Uterus (tissue), 4 donors: Measurements from ENCODE around the gene BICRA. TPM values are rescaled to one million over a fixed set of nuclear protein-coding genes. Genes with fewer than 3 reads are reported as not detected.
A peak's percentile ranks its signal among the peaks of the same experiment; 100 is the strongest.
"Not testable (repeated sequence)": the region's sequence is repeated elsewhere in the genome, so short reads cannot be mapped to it uniquely, and the experiment has no call there.

ENCODE experiments used
- DNase-seq, 2 donors: peaks; one replicate each; pipeline ENCODE4 v3.0.0-alpha.2; 2019 to 2020
- H3K27ac ChIP-seq, 2 donors: fragments of 200-600 bp; sonication (generic); 1 replicate in 1 of 2; 2 replicates in 1 of 2; pipeline ENCODE4 v1.5.1; 2016 to 2018
- H3K27me3 ChIP-seq, 2 donors: fragments of 200-600 bp; sonication (generic); one replicate each; pipeline ENCODE4 v1.5.1; 2018 to 2019; ENCODE audit warnings: control low read depth in 1 of 2
- H3K36me3 ChIP-seq, 2 donors: fragments of 200-600 bp; sonication (generic); one replicate each; pipeline ENCODE4 v1.5.1; 2019; ENCODE audit warnings: control low read depth in 1 of 2
- H3K4me1 ChIP-seq, 2 donors: fragments of 200-600 bp; sonication (generic); one replicate each; pipeline ENCODE4 v1.5.1; 2018 to 2019; ENCODE audit warnings: control low read depth in 1 of 2
- H3K4me3 ChIP-seq, 2 donors: fragments of 200-600 bp; sonication (generic); 1 replicate in 1 of 2; 2 replicates in 1 of 2; pipeline ENCODE4 v1.5.1; 2018 to 2019; ENCODE audit warnings: mild to moderate bottlenecking in 1 of 2
- H3K9me3 ChIP-seq, 2 donors: fragments of 200-600 bp; sonication (generic); one replicate each; pipeline ENCODE4 v1.5.1; 2019; ENCODE audit warnings: control low read depth in 1 of 2
- POLR2A ChIP-seq, 2 donors: fragments of 450-650 bp; IDR thresholded peaks; one replicate each; pipeline ENCODE4 v1.6.1; 2016; ENCODE audit warnings: antibody characterized with exemption in 2 of 2, mild to moderate bottlenecking in 1 of 2, moderate library complexity in 1 of 2
- intact Hi-C: fragments of 100-400 bp; cut with DNase I; formaldehyde crosslinking; loops from one replicate; pipeline ENCODE4 v1.15.1; 2023; ENCODE audit warnings: low total_unique reads
- total RNA-seq, 4 donors: library from RNA; depleted of rRNA in 3 of 4; stranded (reverse); fragments of >200 nt in 3 of 4; gene quantifications; one replicate each; pipeline versions ENCODE4 v1.1.0 to v1.2.4, GENCODE V29; 2014 to 2023
- TF ChIP-seq, protein P1 (sequence below), 4 experiments: fragments of 200-600 bp in 2 of 4; fragments of 450-650 bp in 2 of 4; sonication (generic) in 2 of 4; IDR thresholded peaks; one replicate each; pipeline ENCODE4 v1.5.1; 2016 to 2019; ENCODE audit warnings: antibody characterized with exemption in 4 of 4, mild to moderate bottlenecking in 2 of 4, moderate library complexity in 1 of 4
- donor health status: DM: yes; HTN: yes; CAD: no.

The BICRA gene
- total RNA-seq, 4 donors from 2014 or later = 2.0 to 28.1 (median 20.5) TPM

DNA sequence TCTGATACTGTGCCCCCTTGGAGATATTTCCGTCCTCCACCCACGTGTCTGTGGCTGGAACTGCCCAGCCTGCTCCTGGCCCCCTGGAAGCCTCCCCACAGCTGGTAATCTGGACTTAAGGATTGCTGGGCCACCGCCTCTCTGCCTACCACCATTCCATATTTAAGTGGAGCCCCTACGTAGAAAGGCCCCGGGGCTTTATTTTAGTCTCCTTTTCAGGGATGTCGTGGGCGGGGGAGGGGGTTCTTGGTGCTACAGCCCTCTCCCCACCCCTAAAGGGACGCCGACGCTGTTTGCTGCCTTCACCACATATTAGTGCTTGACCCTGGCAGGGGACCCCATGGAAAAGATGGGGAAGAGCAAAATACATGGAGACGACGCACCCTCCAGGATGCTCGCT lies 133.7 kb downstream of the BICRA start:
- H3K4me3 ChIP-seq = peak overlapping the region in 1 of 2 donors; percentile 24
- TF ChIP-seq, protein P1, sequence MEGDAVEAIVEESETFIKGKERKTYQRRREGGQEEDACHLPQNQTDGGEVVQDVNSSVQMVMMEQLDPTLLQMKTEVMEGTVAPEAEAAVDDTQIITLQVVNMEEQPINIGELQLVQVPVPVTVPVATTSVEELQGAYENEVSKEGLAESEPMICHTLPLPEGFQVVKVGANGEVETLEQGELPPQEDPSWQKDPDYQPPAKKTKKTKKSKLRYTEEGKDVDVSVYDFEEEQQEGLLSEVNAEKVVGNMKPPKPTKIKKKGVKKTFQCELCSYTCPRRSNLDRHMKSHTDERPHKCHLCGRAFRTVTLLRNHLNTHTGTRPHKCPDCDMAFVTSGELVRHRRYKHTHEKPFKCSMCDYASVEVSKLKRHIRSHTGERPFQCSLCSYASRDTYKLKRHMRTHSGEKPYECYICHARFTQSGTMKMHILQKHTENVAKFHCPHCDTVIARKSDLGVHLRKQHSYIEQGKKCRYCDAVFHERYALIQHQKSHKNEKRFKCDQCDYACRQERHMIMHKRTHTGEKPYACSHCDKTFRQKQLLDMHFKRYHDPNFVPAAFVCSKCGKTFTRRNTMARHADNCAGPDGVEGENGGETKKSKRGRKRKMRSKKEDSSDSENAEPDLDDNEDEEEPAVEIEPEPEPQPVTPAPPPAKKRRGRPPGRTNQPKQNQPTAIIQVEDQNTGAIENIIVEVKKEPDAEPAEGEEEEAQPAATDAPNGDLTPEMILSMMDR (IDR thresholded peaks at IDR 0.05) = no peak
- intact Hi-C loops = loop anchor here (2.0 kb wide), 1 partner anchor 30 kb away; the partner anchor contains the start of gene EHD2

GRCh38 chr19:47745010-47745901 lies 136.3 kb downstream of the BICRA start, which contains the start of gene NOP53:
NOP53 (plus strand) TSS chr19:47745546; CDS start chr19:47745560, 14 bp downstream.
- Histone ChIP-seq H3K4me1 (peaks cover 4 to 17% of the 10 kb centered on the region in 2 donors), H3K36me3 (no peaks in the 10 kb centered on the region)

More for the DNA sequence above, 133.7 kb downstream of the BICRA start:
- Histone ChIP-seq H3K27ac (peak overlapping the region; percentile 98 to 99), H3K27me3 (no peaks in the 10 kb centered on the region), H3K4me1 (peaks cover 4 to 17% of the 10 kb centered on the region in 2 donors), H3K9me3 (no peaks in the 10 kb centered on the region), H3K36me3 (no peaks in the 10 kb centered on the region)
- peak in 1 of 2 donors; percentile 46 for DNase-seq

DNA sequence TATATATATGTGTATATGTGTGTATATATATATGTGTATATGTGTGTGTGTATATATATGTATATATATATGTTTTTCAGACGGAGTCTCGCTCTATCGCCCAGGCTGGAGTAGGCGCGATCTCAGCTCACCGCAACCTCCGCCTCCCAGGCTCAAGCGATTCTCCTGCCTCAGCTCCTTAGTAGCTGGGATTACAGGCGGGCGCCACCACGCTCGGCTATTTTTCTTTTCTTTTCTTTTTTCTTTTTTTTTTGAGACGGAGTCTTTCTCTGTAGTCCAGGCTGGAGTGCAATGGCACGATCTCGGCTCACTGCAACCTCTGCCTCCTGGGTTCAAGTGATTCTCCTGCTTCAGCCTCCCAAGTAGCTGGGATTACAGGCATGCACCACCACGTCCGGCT lies 137.2 kb downstream of the BICRA start:
- H3K36me3 ChIP-seq, intact Hi-C loops, H3K27me3 ChIP-seq, H3K9me3 ChIP-seq, DNase-seq: not testable (repeated sequence)
- H3K4me1 ChIP-seq = peaks cover 4 to 17% of the 10 kb centered on the region in 2 donors
- peak overlapping the region in 1 of 2 donors; percentile 98 for H3K27ac ChIP-seq
- H3K4me3 ChIP-seq = peak overlapping the region; percentile 91 to 92

More at GRCh38 chr19:47745010-47745901, 136.3 kb downstream of the BICRA start, which contains the start of gene NOP53:
- peak within 1 kb of the TSS; percentile 91 to 92 for H3K4me3 ChIP-seq
- peak within 1 kb of the TSS; percentile 98 to 99 for H3K27ac ChIP-seq
- H3K9me3 ChIP-seq = no peaks in the 10 kb centered on the region
- H3K27me3 ChIP-seq = no peaks in the 10 kb centered on the region
- DNase-seq = peak; percentile 97 to 98
- intact Hi-C loops = no loop called here
- TF ChIP-seq, protein P1 (IDR thresholded peaks at IDR 0.05) = peak in 3 of 4 experiments; percentile 9 to 22 (median 21)
- peak; percentile 70 to 76 for TF ChIP-seq POLR2A (IDR thresholded peaks at IDR 0.05)

DNA sequence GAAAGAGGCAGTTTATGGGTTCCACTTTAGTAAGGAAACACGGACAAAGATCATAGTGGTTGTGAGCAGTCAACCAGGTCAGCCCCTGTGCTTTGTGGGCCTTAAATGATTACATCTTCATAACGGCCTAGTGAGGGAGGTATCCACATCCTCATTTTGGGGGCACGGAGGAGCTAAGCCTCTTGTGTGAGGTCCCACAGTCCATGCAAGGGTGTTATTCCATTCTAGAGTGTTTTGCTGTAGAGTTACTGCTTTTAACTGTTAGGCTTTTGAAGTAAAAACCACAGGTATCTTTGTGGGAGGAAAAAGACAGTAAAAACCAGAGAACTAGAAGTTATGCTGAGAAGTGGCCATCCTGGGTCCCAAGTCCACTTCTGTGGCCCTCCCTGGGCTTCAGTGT lies 140.4 kb downstream of the BICRA start:
- no peak overlapping the region for H3K4me3 ChIP-seq

GRCh38 chr19:47750752-47751151 lies 141.8 kb downstream of the BICRA start:
- no peak for TF ChIP-seq POLR2A (IDR thresholded peaks at IDR 0.05)
- TF ChIP-seq, protein P1 (IDR thresholded peaks at IDR 0.05) = no peak
- Histone ChIP-seq H3K36me3 (no peaks in the 10 kb centered on the region), H3K27ac (no peak overlapping the region), H3K9me3 (no peaks in the 10 kb centered on the region), H3K4me3 (no peak overlapping the region), H3K4me1 (peaks cover 0 to 4% of the 10 kb centered on the region in 2 donors), H3K27me3 (no peaks in the 10 kb centered on the region)
- no peak for DNase-seq
- intact Hi-C loops = no loop called here

More for the DNA sequence above, 140.4 kb downstream of the BICRA start:
- no peak for TF ChIP-seq POLR2A (IDR thresholded peaks at IDR 0.05)
- TF ChIP-seq, protein P1 (IDR thresholded peaks at IDR 0.05) = no peak
- Histone ChIP-seq H3K27ac (no peak overlapping the region), H3K27me3 (no peaks in the 10 kb centered on the region), H3K9me3 (no peaks in the 10 kb centered on the region), H3K36me3 (no peaks in the 10 kb centered on the region), H3K4me1 (peaks cover 0 to 4% of the 10 kb centered on the region in 2 donors)
- DNase-seq = no peak
- intact Hi-C loops = no loop called here
